Measurements from ENCODE around the gene LBP.

The LBP gene

DNA sequence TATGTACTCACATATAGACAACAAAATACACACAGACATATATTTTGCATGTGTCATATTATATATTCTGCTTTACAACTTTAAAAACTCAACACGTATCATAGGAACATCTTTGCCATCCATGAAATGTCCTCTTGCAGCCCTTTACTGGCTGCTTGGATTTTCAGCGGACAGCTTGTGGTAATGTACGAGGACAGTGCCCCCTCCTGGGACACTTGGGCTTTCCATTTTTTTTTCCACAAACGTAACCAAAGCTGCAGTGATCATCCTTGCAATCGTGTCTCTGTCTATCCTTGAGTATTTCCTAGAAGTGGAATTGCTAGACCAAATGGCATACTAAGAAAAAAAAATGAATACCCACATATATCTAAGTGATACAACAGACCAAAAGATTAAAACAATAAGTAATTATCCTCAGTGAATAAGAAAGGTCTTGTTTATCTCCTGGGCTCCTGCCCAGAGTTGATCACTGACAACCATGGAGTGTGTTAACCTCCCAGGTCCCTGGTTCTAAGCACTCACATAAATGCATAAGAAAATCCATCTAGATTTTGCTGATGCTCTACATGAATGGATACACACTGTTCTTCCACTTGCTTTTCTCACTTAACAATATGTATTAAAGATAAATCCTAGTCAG lies 24.2 kb upstream of the LBP start:
- Histone ChIP-seq H2AFZ (ENCODE audit: low read length) (no peak overlapping the region), H3K36me3 (ENCODE audit: insufficient read depth, low read length) (no peaks in the 10 kb centered on the region), H3K9me3 (ENCODE audit: low read length) (no peaks in the 10 kb centered on the region), H3K79me2 (ENCODE audit: insufficient read depth, low read length) (no peaks in the 10 kb centered on the region), H3K9me2 (ENCODE audit: low read depth, low read length) (no peaks in the 10 kb centered on the region), H3F3A (ENCODE audit: insufficient read depth, low read length) (no peaks in the 10 kb centered on the region), H3K9ac (ENCODE audit: low read length) (no peak overlapping the region), H3K27ac (ENCODE audit: low read depth, low read length, poor library complexity, severe bottlenecking) (no peak overlapping the region), H4K20me1 (ENCODE audit: insufficient read depth, low read length) (no peaks in the 10 kb centered on the region), H3K4me1 (ENCODE audit: insufficient read depth, low read length, severe bottlenecking) (no peaks in the 10 kb centered on the region), H3K27me3 (ENCODE audit: insufficient read depth, low read length) (no peaks in the 10 kb centered on the region; the same call in 1 of the 2 replicates), H3K4me3 (ENCODE audit: low read depth, low read length, poor library complexity, severe bottlenecking) (no peak overlapping the region), H3K4me2 (ENCODE audit: low read length) (no peak overlapping the region)
- no peak for TF ChIP-seq EZH2 (IDR thresholded peaks at IDR 0.05; ENCODE audit: borderline replicate concordance, low read length)
- TF ChIP-seq, protein P1, sequence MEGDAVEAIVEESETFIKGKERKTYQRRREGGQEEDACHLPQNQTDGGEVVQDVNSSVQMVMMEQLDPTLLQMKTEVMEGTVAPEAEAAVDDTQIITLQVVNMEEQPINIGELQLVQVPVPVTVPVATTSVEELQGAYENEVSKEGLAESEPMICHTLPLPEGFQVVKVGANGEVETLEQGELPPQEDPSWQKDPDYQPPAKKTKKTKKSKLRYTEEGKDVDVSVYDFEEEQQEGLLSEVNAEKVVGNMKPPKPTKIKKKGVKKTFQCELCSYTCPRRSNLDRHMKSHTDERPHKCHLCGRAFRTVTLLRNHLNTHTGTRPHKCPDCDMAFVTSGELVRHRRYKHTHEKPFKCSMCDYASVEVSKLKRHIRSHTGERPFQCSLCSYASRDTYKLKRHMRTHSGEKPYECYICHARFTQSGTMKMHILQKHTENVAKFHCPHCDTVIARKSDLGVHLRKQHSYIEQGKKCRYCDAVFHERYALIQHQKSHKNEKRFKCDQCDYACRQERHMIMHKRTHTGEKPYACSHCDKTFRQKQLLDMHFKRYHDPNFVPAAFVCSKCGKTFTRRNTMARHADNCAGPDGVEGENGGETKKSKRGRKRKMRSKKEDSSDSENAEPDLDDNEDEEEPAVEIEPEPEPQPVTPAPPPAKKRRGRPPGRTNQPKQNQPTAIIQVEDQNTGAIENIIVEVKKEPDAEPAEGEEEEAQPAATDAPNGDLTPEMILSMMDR (IDR thresholded peaks at IDR 0.05; ENCODE audit: low read length): peak; percentile 36; the same call in 1 of the 2 replicates

DNA sequence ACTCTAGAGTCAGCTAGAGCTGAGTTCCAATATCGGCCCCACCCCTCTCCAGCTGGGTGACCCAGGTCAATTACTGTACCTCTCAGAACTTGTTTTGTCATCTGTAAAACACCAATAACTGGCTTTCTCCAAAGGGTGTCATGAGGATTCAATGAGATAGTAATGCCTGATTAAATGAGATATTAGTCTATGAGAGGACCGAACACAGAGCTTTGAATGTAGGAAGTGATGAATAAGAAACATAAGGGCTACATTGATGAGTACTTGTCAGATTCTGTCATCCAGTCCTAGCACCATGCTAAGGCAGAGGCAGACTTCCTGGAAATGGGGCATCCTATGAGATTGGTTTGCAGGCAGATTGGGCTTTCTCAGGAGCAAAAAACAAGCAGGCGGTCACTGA lies 22.1 kb upstream of the LBP start:
- TF ChIP-seq EZH2 (IDR thresholded peaks at IDR 0.05; ENCODE audit: borderline replicate concordance, low read length): no peak
- TF ChIP-seq, protein P1 (IDR thresholded peaks at IDR 0.05; ENCODE audit: low read length): no peak
- H3K9me2 ChIP-seq (ENCODE audit: low read depth, low read length): no peaks in the 10 kb centered on the region
- H3K4me3 ChIP-seq (ENCODE audit: low read depth, low read length, poor library complexity, severe bottlenecking): no peak overlapping the region
- H3K27ac ChIP-seq (ENCODE audit: low read depth, low read length, poor library complexity, severe bottlenecking): no peak overlapping the region
- no peaks in the 10 kb centered on the region for H4K20me1 ChIP-seq (ENCODE audit: insufficient read depth, low read length)
- H3F3A ChIP-seq (ENCODE audit: insufficient read depth, low read length): no peaks in the 10 kb centered on the region
- H3K4me1 ChIP-seq (ENCODE audit: insufficient read depth, low read length, severe bottlenecking): no peaks in the 10 kb centered on the region
- no peak overlapping the region for H2AFZ ChIP-seq (ENCODE audit: low read length)
- H3K79me2 ChIP-seq (ENCODE audit: insufficient read depth, low read length): no peaks in the 10 kb centered on the region
- no peak overlapping the region for H3K4me2 ChIP-seq (ENCODE audit: low read length)
- H3K9me3 ChIP-seq (ENCODE audit: low read length): no peaks in the 10 kb centered on the region
- H3K9ac ChIP-seq (ENCODE audit: low read length): no peak overlapping the region
- no peaks in the 10 kb centered on the region for H3K36me3 ChIP-seq (ENCODE audit: insufficient read depth, low read length)
- H3K27me3 ChIP-seq (ENCODE audit: insufficient read depth, low read length): no peaks in the 10 kb centered on the region; the same call in 1 of the 2 replicates

DNA sequence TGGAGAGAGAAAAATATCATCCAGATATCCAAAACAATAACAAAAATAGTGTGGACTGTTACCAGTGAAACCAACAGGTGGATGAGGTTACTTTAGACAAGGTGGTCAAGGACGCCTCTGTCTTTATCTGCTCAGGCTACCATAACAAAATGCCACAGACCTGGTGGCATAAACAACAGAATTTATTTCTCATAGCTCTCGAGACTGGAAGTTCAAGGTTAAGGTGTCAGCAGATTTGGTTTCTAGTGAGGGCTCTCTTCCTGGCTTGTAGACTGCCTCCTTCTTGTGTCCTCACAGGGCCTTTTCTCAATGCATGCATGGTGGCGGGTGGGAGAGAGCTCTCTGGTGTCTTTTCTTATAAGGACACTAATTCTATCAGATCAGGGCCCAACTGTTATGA lies 21.1 kb upstream of the LBP start:
- H3K4me1 ChIP-seq (ENCODE audit: insufficient read depth, low read length, severe bottlenecking): no peaks in the 10 kb centered on the region
- H3K9me2 ChIP-seq (ENCODE audit: low read depth, low read length): no peaks in the 10 kb centered on the region
- no peak overlapping the region for H3K4me3 ChIP-seq (ENCODE audit: low read depth, low read length, poor library complexity, severe bottlenecking)
- H3K27me3 ChIP-seq (ENCODE audit: insufficient read depth, low read length): no peaks in the 10 kb centered on the region; the same call in 1 of the 2 replicates
- no peak overlapping the region for H3K9ac ChIP-seq (ENCODE audit: low read length)
- no peaks in the 10 kb centered on the region for H3K79me2 ChIP-seq (ENCODE audit: insufficient read depth, low read length)
- H3K36me3 ChIP-seq (ENCODE audit: insufficient read depth, low read length): no peaks in the 10 kb centered on the region
- H3F3A ChIP-seq (ENCODE audit: insufficient read depth, low read length): no peaks in the 10 kb centered on the region
- no peak overlapping the region for H3K4me2 ChIP-seq (ENCODE audit: low read length)
- TF ChIP-seq, protein P1 (IDR thresholded peaks at IDR 0.05; ENCODE audit: low read length): no peak
- no peak for TF ChIP-seq EZH2 (IDR thresholded peaks at IDR 0.05; ENCODE audit: borderline replicate concordance, low read length)
- no peak overlapping the region for H2AFZ ChIP-seq (ENCODE audit: low read length)
- H3K9me3 ChIP-seq (ENCODE audit: low read length): no peaks in the 10 kb centered on the region
- no peak overlapping the region for H3K27ac ChIP-seq (ENCODE audit: low read depth, low read length, poor library complexity, severe bottlenecking)
- no peaks in the 10 kb centered on the region for H4K20me1 ChIP-seq (ENCODE audit: insufficient read depth, low read length)

Data from OCI-LY1 (cell line).